ENCODE results near the gene GMCL1. TPM values are rescaled to one million over a fixed set of nuclear protein-coding genes. Genes with fewer than 3 reads are reported as not detected.
A peak's percentile ranks its signal among the peaks of the same experiment; 100 is the strongest.

Gene GMCL1
- total and polyA plus RNA-seq, 9 of the 15 experiments (the other 6 are each of a cell fraction or from before 2014, with no cell fraction given) = 7.0 to 27.3 (median 15.4) TPM

DNA sequence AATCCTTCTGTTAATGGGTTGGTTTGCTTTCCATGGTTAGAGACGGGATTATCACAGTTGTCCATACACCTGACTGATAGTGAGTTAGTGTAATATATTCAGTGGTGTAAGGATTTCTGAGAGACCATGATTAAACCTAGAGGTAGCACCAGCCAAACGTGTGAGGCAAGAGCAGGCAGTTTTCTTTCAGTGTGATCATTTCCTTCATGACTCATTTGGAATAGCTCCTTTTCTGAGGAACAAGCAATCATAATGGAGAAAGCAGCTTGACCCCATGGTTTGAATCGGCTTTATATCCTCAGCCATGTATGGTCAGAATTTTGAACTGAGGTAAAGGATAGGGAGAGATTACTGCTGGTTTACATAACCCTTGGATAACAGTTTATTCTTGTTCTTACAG is 88.4 kb downstream of the GMCL1 start (continued):
- TF ChIP-seq NFXL1 (CRISPR knock-in tag; IDR thresholded peaks at IDR 0.05) = 0 out of 2 replicates have a peak, but pooled peaks have one; percentile 27
- TF ChIP-seq NR2C1 (IDR thresholded peaks at IDR 0.05) = no peak
- TF ChIP-seq NR2C1 (tag; IDR thresholded peaks at IDR 0.05) = peak; percentile 31; the same call in 1 of the 2 replicates
- no peak for TF ChIP-seq NR2C2 (CRISPR knock-in tag; IDR thresholded peaks at IDR 0.05)
- peak; percentile 28; the same call in 1 of the 2 replicates for TF ChIP-seq NR2C2 (tag; IDR thresholded peaks at IDR 0.05)

DNA sequence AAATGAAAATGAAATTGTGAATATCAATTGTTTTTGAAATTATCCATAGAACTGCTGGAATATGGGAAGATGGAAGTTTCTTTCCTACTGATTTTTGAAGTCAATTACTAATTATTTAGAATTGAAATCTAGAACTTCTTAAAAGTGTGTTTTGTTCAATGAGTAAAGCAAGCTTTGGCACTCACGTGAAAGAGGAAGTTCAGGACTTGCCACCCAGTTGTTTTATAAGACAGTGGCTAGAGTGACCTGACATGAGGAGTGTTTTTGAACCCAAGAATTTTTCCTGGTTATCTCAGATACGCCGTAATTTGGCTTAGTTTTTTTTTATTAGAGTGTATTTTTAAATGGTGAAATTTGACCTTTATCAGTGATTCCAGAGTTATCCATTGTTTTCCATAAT is 88.9 kb downstream of the GMCL1 start:
- peak overlapping the region in 1 of 2 experiments; percentile 87; a peak in 1 of 4 replicates for H3K9ac ChIP-seq (ENCODE audit: insufficient read depth in 1 of 2, low read depth in 2 of 2, low read length in 2 of 2)
- no peak overlapping the region for H3K4me2 ChIP-seq (ENCODE audit: insufficient read depth, low read length)
- POLR2A ChIA-PET = interaction anchor here (0.7 to 12.6 kb wide), 7 partner anchors 13 to 170 kb away, joined by 3 to 107 read pairs (median 4); no protein-coding TSS in a partner anchor
- FAIRE-seq (no peak), DNase-seq (ENCODE audit: extremely low read depth in 1 of 4, low spot score in 3 of 4) (no peak), ATAC-seq (no peak)
- BruUV-seq (replicated peaks) = no TSS peak
- H3K9me1 ChIP-seq (ENCODE audit: control insufficient read depth, insufficient read depth, low read length) = no peaks in the 10 kb centered on the region
- peaks cover 69% of the 10 kb centered on the region for H3K36me3 ChIP-seq (ENCODE audit: control insufficient read depth, insufficient read depth, low read length)
- no peaks in the 10 kb centered on the region for H4K20me1 ChIP-seq (replicated peaks; ENCODE audit: control insufficient read depth, insufficient read depth, low read length)
- no peaks in the 10 kb centered on the region for H3K27me3 ChIP-seq (ENCODE audit: control insufficient read depth in 2 of 2, insufficient read depth in 2 of 2, low read length in 2 of 2)
- H2AFZ ChIP-seq (ENCODE audit: low read depth, low read length) = no peak overlapping the region
- no peak overlapping the region for H3K4me3 ChIP-seq
- in situ Hi-C loops (cut with MboI) (loop anchor here (5.0 to 25.0 kb wide), 3 partner anchors 149 to 719 kb away; partner anchors contain the start of gene FAM136A), intact Hi-C loops (cut with micrococcal nuclease) (loop anchor here (10.0 kb wide), 1 partner anchor 274 kb away; the partner anchor contains the start of gene AAK1)
- no peaks in the 10 kb centered on the region for H3K9me3 ChIP-seq (replicated peaks; ENCODE audit: control insufficient read depth, insufficient read depth, low read depth, low read length)
- CTCF ChIA-PET (ENCODE audit: low intra/inter-chr PET ratio) = no interaction called here
- WGBS (ENCODE audit: insufficient coverage, low coverage, missing lambda C conversion rate) = 24% methylated on average over 3 of the region's 3 CpGs
- H3K4me1 ChIP-seq (replicated peaks in 1 of 2; ENCODE audit: control insufficient read depth in 2 of 2, insufficient read depth in 2 of 2, low read length in 2 of 2) = peaks cover 15 to 16% of the 10 kb centered on the region in 2 experiments
- peak overlapping the region; percentile 43; the same call in 1 of the 3 replicates for H3K27ac ChIP-seq (ENCODE audit: extremely low read depth, low read depth, low read length)
- TF ChIP-seq, protein P1, sequence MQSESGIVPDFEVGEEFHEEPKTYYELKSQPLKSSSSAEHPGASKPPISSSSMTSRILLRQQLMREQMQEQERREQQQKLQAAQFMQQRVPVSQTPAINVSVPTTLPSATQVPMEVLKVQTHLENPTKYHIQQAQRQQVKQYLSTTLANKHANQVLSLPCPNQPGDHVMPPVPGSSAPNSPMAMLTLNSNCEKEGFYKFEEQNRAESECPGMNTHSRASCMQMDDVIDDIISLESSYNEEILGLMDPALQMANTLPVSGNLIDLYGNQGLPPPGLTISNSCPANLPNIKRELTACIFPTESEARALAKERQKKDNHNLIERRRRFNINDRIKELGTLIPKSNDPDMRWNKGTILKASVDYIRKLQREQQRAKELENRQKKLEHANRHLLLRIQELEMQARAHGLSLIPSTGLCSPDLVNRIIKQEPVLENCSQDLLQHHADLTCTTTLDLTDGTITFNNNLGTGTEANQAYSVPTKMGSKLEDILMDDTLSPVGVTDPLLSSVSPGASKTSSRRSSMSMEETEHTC (IDR thresholded peaks at IDR 0.05) = no peak
- TF ChIP-seq NCOA1 (IDR thresholded peaks at IDR 0.05; ENCODE audit: low read depth) (no peak), ZNF347 (CRISPR knock-in tag; IDR thresholded peaks at IDR 0.05; ENCODE audit: low read depth) (no peak), RBM34 (IDR thresholded peaks at IDR 0.05; ENCODE audit: borderline replicate concordance, insufficient read depth, low read length) (no peak), ZNF175 (CRISPR knock-in tag; IDR thresholded peaks at IDR 0.05; ENCODE audit: low read depth) (peak; percentile 11; the same call in 1 of the 2 replicates), LEF1 (IDR thresholded peaks at IDR 0.05) (no peak), HDAC8 (tag; IDR thresholded peaks at IDR 0.05) (no peak), ZNF589 (CRISPR knock-in tag; IDR thresholded peaks at IDR 0.05; ENCODE audit: low read depth) (peak; percentile 82; the same call in 1 of the 2 replicates), JUN (IDR thresholded peaks at IDR 0.05; ENCODE audit: borderline replicate concordance, low read depth, low read length) (no peak), JUN (CRISPR knock-in tag; IDR thresholded peaks at IDR 0.05; ENCODE audit: borderline replicate concordance) (no peak)
- TF ChIP-seq, protein P2, sequence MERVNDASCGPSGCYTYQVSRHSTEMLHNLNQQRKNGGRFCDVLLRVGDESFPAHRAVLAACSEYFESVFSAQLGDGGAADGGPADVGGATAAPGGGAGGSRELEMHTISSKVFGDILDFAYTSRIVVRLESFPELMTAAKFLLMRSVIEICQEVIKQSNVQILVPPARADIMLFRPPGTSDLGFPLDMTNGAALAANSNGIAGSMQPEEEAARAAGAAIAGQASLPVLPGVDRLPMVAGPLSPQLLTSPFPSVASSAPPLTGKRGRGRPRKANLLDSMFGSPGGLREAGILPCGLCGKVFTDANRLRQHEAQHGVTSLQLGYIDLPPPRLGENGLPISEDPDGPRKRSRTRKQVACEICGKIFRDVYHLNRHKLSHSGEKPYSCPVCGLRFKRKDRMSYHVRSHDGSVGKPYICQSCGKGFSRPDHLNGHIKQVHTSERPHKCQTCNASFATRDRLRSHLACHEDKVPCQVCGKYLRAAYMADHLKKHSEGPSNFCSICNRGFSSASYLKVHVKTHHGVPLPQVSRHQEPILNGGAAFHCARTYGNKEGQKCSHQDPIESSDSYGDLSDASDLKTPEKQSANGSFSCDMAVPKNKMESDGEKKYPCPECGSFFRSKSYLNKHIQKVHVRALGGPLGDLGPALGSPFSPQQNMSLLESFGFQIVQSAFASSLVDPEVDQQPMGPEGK (CRISPR knock-in tag; IDR thresholded peaks at IDR 0.05; ENCODE audit: borderline replicate concordance) = no peak
- TF ChIP-seq, protein P3, sequence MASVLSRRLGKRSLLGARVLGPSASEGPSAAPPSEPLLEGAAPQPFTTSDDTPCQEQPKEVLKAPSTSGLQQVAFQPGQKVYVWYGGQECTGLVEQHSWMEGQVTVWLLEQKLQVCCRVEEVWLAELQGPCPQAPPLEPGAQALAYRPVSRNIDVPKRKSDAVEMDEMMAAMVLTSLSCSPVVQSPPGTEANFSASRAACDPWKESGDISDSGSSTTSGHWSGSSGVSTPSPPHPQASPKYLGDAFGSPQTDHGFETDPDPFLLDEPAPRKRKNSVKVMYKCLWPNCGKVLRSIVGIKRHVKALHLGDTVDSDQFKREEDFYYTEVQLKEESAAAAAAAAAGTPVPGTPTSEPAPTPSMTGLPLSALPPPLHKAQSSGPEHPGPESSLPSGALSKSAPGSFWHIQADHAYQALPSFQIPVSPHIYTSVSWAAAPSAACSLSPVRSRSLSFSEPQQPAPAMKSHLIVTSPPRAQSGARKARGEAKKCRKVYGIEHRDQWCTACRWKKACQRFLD (CRISPR knock-in tag; IDR thresholded peaks at IDR 0.05) = 0 out of 2 replicates have a peak, but pooled peaks have one; percentile 21
- H3K79me2 ChIP-seq (ENCODE audit: control insufficient read depth, insufficient read depth, low read length) = peaks cover 46% of the 10 kb centered on the region
